A549 (cell line): ENCODE measurements around the gene SLC23A2. TPM values are rescaled to one million over a fixed set of nuclear protein-coding genes. Genes with fewer than 3 reads are reported as not detected.

Experiments
- ATAC-seq, 2 experiments: fragments of 200-7000 bp in 1 of 2; fragments of >200 bp in 1 of 2; cut with Nextera tagmentation in 1 of 2; cut with Tn5 transposase in 1 of 2; 3 replicates each; pipeline versions ENCODE4 v1.8.0 to v1.9.1; 2018 to 2020; ENCODE audit warnings: mild to moderate bottlenecking in 1 of 2, moderate library complexity in 1 of 2
- CTCF ChIA-PET: fragments of 300-600 bp; sonication (Branson Sonifier 250); formaldehyde crosslinking; extraction: SDS; loops from one replicate; lab custom pipeline; 2021; ENCODE audit warnings: antibody characterized with exemption, inconsistent platforms; lab: Yijun Ruan, JAX
- POLR2A ChIA-PET: fragments of 350-600 bp; formaldehyde crosslinking; extraction: SDS; loops from one replicate; lab custom pipeline; 2021; ENCODE audit warnings: antibody characterized with exemption, inconsistent platforms; lab: Yijun Ruan, JAX
- DNase-seq, 2 experiments: peaks; one replicate each; pipeline versions ENCODE4 v3.0.0 to v3.0.0-alpha.2; 2011 to 2016; ENCODE audit warnings: low read depth in 1 of 2, low spot score in 1 of 2
- FAIRE-seq: peaks from 2 replicates; lab custom pipeline; 2011; peaks lifted over from hg19 to GRCh38; lab: Jason Lieb, UNC
- H3K27ac ChIP-seq, 2 experiments: fragments of >200 bp; sonication (Bioruptor Twin); formaldehyde crosslinking; 3 replicates each; pipeline ENCODE4 v1.5.1; 2016 to 2017
- H3K4me1 ChIP-seq: fragments of >200 bp; sonication (Bioruptor Twin); formaldehyde crosslinking; 3 replicates; pipeline ENCODE4 v1.6.1; 2016
- H3K4me2 ChIP-seq: fragments of >200 bp; sonication (Bioruptor Twin); formaldehyde crosslinking; 3 replicates; pipeline ENCODE4 v1.6.1; 2016
- H3K4me3 ChIP-seq: fragments of >200 bp; sonication (Bioruptor Twin); formaldehyde crosslinking; 3 replicates; pipeline ENCODE4 v1.5.1; 2016
- H3K9me3 ChIP-seq: fragments of >200 bp; sonication (Bioruptor Twin); formaldehyde crosslinking; 3 replicates; pipeline ENCODE4 v1.6.1; 2016
- BHLHE40 ChIP-seq: IDR thresholded peaks from 2 replicates; pipeline ENCODE4 v1.6.1; 2012; ENCODE audit warnings: low read depth, low read length, inconsistent platforms
- CHD2 ChIP-seq: fragments of 150-350 bp; IDR thresholded peaks from 2 replicates; pipeline ENCODE4 v1.6.1; 2014; ENCODE audit warnings: low read length; ENCODE audit not compliant: partially characterized antibody
- HEYL ChIP-seq: fragments of 250-450 bp; sonication (Bioruptor Pico); IDR thresholded peaks from 2 replicates; pipeline ENCODE4 v1.8.0; 2021; ENCODE audit warnings: mild to moderate bottlenecking, moderate library complexity
- HOXA7 ChIP-seq: fragments of 250-450 bp; sonication (Bioruptor Pico); IDR thresholded peaks from 2 replicates; pipeline ENCODE4 v1.5.0; 2020; ENCODE audit warnings: mild to moderate bottlenecking, moderate library complexity
- KDM1A ChIP-seq: fragments of 200-600 bp; sonication (generic); IDR thresholded peaks from 2 replicates; pipeline ENCODE4 v1.6.1; 2016; ENCODE audit warnings: low read depth, mild to moderate bottlenecking
- KDM5A ChIP-seq: fragments of 200-600 bp; sonication (generic); IDR thresholded peaks from 2 replicates; pipeline ENCODE4 v1.6.1; 2016; ENCODE audit warnings: antibody characterized with exemption, mild to moderate bottlenecking
- MYC ChIP-seq: IDR thresholded peaks from 2 replicates; pipeline ENCODE4 v1.6.1; 2012; ENCODE audit warnings: mild to moderate bottlenecking, inconsistent platforms, low read length, improper control_type of control experiment, borderline replicate concordance
- NPAS2 ChIP-seq: fragments of 250-450 bp; sonication (Bioruptor Pico); IDR thresholded peaks from 2 replicates; pipeline ENCODE4 v1.8.0; 2022; ENCODE audit warnings: mild to moderate bottlenecking, moderate library complexity, borderline replicate concordance
- TFCP2L1 ChIP-seq: fragments of 250-450 bp; sonication (Bioruptor Pico); IDR thresholded peaks from 2 replicates; pipeline ENCODE4 v1.5.0; 2021; ENCODE audit warnings: mild to moderate bottlenecking
- TP53 ChIP-seq: fragments of 250-450 bp; sonication (Bioruptor Pico); IDR thresholded peaks from 2 replicates; pipeline ENCODE4 v1.5.0; 2021; ENCODE audit warnings: mild to moderate bottlenecking, moderate library complexity
- ZNF302 ChIP-seq: fragments of 250-450 bp; sonication (Bioruptor Pico); IDR thresholded peaks from 2 replicates; pipeline ENCODE4 v1.9.0; 2021; ENCODE audit warnings: inconsistent platforms, mild to moderate bottlenecking, moderate library complexity
- WGBS: methylation state at CpG from one replicate; pipeline ENCODE4 v1.1.6; 2017; ENCODE audit errors: missing lambda C conversion rate; 5-methylcytosine and 5-hydroxymethylcytosine counted together
- polyA plus RNA-seq, 4 experiments: library from polyadenylated mRNA; depleted of rRNA in 3 of 4; stranded (reverse); fragments of >200 nt; fragmentation: RNase III in 1 of 4; extraction: RNeasy Plus Mini Kit Qiagen cat#74134 plus additional on column Dnase treatment in 1 of 4; gene quantifications; 2 replicates in 3 of 4; 3 replicates in 1 of 4; pipeline ENCODE4 v1.2.3, GENCODE V29; 2011 to 2017
- TF ChIP-seq, protein P1 (sequence below): fragments of >200 bp; sonication (Bioruptor Twin); formaldehyde crosslinking; IDR thresholded peaks from 3 replicates; pipeline ENCODE4 v1.6.1; 2016
- TF ChIP-seq, protein P2 (sequence below): fragments of 200-600 bp; sonication (generic); IDR thresholded peaks from 2 replicates; pipeline ENCODE4 v1.6.1; 2016; ENCODE audit warnings: antibody characterized with exemption, mild to moderate bottlenecking, moderate library complexity
- TF ChIP-seq, protein P3 (sequence below): IDR thresholded peaks from 2 replicates; pipeline ENCODE4 v1.6.1; 2012
- TF ChIP-seq, protein P4 (sequence below): fragments of 250-450 bp; sonication (Bioruptor Pico); IDR thresholded peaks from 2 replicates; pipeline ENCODE4 v1.5.0; 2021; ENCODE audit warnings: mild to moderate bottlenecking, moderate library complexity, borderline replicate concordance

Gene SLC23A2
- polyA plus RNA-seq, 2 of the 4 experiments (the other 2 are of a cell fraction) = 13.1 to 47.8 TPM

DNA sequence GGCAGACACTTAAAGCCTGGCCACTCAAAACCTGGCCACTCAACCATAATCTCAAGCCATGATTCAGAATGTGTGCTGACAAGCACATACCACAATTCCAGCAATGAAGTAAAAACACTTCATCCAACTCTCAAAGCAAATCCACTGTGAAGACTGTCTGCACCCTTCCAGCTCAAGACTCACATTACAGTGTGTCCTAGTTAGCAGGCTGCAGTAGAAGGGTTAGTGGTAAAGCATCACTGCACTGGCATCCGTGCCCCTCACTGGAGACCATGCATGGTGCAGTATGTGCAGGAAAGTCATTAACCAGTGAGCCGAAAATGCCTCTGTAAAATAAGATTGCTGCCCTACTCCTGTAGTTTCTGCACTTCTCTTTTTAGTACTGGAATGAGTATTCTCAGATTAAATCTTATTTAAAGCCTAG is 43.4 kb downstream of the SLC23A2 start:
- FAIRE-seq = no peak

DNA sequence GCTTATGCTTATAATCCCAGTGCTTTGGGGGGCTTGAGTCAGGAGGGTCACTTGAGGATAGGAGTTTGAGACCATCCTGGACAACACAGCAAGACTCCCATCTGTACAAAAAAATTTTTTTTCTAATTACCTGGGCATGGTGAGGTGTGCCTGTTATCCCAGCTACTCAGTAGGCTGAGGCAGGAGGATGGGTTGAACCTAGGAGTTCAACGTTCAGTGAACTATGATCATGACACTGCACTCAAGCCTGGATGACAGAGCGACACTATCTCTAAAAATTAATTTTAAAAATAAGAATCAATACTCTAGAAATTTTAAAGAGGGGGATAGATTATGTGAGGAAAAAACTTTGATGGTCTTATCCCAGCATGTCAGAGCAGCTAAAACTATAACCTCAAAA is 44.1 kb downstream of the SLC23A2 start:
- Histone ChIP-seq H3K4me3 (no peak overlapping the region), H3K27ac (no peak overlapping the region), H3K4me1 (peaks cover 24% of the 10 kb centered on the region), H3K4me2 (no peak overlapping the region), H3K9me3 (peaks cover 10% of the 10 kb centered on the region)
- WGBS = 81% methylated on average over 2 of the region's 2 CpGs
- TF ChIP-seq, protein P1, sequence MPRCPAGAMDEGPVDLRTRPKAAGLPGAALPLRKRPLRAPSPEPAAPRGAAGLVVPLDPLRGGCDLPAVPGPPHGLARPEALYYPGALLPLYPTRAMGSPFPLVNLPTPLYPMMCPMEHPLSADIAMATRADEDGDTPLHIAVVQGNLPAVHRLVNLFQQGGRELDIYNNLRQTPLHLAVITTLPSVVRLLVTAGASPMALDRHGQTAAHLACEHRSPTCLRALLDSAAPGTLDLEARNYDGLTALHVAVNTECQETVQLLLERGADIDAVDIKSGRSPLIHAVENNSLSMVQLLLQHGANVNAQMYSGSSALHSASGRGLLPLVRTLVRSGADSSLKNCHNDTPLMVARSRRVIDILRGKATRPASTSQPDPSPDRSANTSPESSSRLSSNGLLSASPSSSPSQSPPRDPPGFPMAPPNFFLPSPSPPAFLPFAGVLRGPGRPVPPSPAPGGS = no peak
- TF ChIP-seq ZNF302 (CRISPR knock-in tag) (no peak), TFCP2L1 (no peak), BHLHE40 (no peak), CHD2 (no peak), NPAS2 (CRISPR knock-in tag) (no peak), KDM5A (no peak), TP53 (CRISPR knock-in tag) (no peak), MYC (no peak), HOXA7 (CRISPR knock-in tag) (no peak)
- TF ChIP-seq, protein P2, sequence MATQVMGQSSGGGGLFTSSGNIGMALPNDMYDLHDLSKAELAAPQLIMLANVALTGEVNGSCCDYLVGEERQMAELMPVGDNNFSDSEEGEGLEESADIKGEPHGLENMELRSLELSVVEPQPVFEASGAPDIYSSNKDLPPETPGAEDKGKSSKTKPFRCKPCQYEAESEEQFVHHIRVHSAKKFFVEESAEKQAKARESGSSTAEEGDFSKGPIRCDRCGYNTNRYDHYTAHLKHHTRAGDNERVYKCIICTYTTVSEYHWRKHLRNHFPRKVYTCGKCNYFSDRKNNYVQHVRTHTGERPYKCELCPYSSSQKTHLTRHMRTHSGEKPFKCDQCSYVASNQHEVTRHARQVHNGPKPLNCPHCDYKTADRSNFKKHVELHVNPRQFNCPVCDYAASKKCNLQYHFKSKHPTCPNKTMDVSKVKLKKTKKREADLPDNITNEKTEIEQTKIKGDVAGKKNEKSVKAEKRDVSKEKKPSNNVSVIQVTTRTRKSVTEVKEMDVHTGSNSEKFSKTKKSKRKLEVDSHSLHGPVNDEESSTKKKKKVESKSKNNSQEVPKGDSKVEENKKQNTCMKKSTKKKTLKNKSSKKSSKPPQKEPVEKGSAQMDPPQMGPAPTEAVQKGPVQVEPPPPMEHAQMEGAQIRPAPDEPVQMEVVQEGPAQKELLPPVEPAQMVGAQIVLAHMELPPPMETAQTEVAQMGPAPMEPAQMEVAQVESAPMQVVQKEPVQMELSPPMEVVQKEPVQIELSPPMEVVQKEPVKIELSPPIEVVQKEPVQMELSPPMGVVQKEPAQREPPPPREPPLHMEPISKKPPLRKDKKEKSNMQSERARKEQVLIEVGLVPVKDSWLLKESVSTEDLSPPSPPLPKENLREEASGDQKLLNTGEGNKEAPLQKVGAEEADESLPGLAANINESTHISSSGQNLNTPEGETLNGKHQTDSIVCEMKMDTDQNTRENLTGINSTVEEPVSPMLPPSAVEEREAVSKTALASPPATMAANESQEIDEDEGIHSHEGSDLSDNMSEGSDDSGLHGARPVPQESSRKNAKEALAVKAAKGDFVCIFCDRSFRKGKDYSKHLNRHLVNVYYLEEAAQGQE = no peak
- TF ChIP-seq, protein P3, sequence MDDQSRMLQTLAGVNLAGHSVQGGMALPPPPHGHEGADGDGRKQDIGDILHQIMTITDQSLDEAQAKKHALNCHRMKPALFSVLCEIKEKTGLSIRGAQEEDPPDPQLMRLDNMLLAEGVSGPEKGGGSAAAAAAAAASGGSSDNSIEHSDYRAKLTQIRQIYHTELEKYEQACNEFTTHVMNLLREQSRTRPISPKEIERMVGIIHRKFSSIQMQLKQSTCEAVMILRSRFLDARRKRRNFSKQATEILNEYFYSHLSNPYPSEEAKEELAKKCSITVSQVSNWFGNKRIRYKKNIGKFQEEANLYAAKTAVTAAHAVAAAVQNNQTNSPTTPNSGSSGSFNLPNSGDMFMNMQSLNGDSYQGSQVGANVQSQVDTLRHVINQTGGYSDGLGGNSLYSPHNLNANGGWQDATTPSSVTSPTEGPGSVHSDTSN = no peak
- TF ChIP-seq, protein P4, sequence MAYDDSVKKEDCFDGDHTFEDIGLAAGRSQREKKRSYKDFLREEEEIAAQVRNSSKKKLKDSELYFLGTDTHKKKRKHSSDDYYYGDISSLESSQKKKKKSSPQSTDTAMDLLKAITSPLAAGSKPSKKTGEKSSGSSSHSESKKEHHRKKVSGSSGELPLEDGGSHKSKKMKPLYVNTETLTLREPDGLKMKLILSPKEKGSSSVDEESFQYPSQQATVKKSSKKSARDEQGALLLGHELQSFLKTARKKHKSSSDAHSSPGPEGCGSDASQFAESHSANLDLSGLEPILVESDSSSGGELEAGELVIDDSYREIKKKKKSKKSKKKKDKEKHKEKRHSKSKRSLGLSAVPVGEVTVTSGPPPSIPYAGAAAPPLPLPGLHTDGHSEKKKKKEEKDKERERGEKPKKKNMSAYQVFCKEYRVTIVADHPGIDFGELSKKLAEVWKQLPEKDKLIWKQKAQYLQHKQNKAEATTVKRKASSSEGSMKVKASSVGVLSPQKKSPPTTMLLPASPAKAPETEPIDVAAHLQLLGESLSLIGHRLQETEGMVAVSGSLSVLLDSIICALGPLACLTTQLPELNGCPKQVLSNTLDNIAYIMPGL = no peak
- CTCF ChIA-PET = interaction anchor here (0.7 to 3.9 kb wide), 18 partner anchors 9 to 528 kb away, joined by 3 to 23 read pairs (median 6); no protein-coding TSS in a partner anchor
- FAIRE-seq = no peak
- POLR2A ChIA-PET = no interaction called here
- no peak for ATAC-seq
- DNase-seq = no peak

More for the DNA sequence above, 43.4 kb downstream of the SLC23A2 start:
- ChIA-PET CTCF (interaction anchor here (0.9 to 3.9 kb wide), 7 partner anchors 8 to 528 kb away, joined by 3 to 22 read pairs (median 4); no protein-coding TSS in a partner anchor), POLR2A (no interaction called here)
- peaks cover 2% of the 10 kb centered on the region; the same call in 2 of the 3 replicates for H3K9me3 ChIP-seq
- ATAC-seq = peak; percentile 30 to 33; a peak in 1 of 6 replicates
- WGBS = 85% methylated on average over 2 of the region's 2 CpGs
- no peak for DNase-seq
- peak overlapping the region in 1 of 2 experiments; percentile 29; a peak in 1 of 6 replicates for H3K27ac ChIP-seq
- TF ChIP-seq KDM1A (no peak), TFCP2L1 (no peak), HEYL (CRISPR knock-in tag) (no peak)
- H3K4me3 ChIP-seq = no peak overlapping the region
- H3K4me1 ChIP-seq = peaks cover 30% of the 10 kb centered on the region
- no peak overlapping the region for H3K4me2 ChIP-seq
